Lung (tissue), 12 donors: Measurements from ENCODE around the gene ANKRD66. TPM values are rescaled to one million over a fixed set of nuclear protein-coding genes. Genes with fewer than 3 reads are reported as not detected.

Experiments
- ATAC-seq: fragments of 200-7000 bp; cut with Tn5 transposase; one replicate; pipeline ENCODE4 v1.9.1; 2020; ENCODE audit warnings: moderate number of reproducible peaks; ENCODE audit not compliant: insufficient read depth, low FRiP score
- DNase-seq, 3 donors: peaks; one replicate each; pipeline ENCODE4 v3.0.0-alpha.2; 2013 to 2017
- H3K27ac ChIP-seq, 2 donors: one replicate each; pipeline ENCODE4 v1.5.1; 2013; ENCODE audit warnings: mild to moderate bottlenecking in 2 of 2, moderate library complexity in 2 of 2, control low read depth in 1 of 2, inconsistent platforms in 1 of 2, low read depth in 1 of 2, low read length in 1 of 2
- H3K27me3 ChIP-seq, 3 donors: one replicate each; pipeline ENCODE4 v1.5.1; 2013; ENCODE audit warnings: low read length in 2 of 3; ENCODE audit not compliant: control insufficient read depth in 3 of 3, insufficient read depth in 3 of 3
- H3K36me3 ChIP-seq, 4 donors: one replicate each; pipeline ENCODE4 v1.5.1; 2013; ENCODE audit warnings: low read length in 4 of 4, mild to moderate bottlenecking in 1 of 4, moderate library complexity in 1 of 4; ENCODE audit not compliant: control insufficient read depth in 4 of 4, insufficient read depth in 4 of 4
- H3K4me1 ChIP-seq, 5 donors: one replicate each; pipeline ENCODE4 v1.5.1; 2013; ENCODE audit warnings: low read length in 5 of 5, mild to moderate bottlenecking in 2 of 5, moderate library complexity in 1 of 5; ENCODE audit not compliant: control insufficient read depth in 5 of 5, insufficient read depth in 5 of 5
- H3K4me3 ChIP-seq: one replicate; pipeline ENCODE4 v1.5.1; 2013; ENCODE audit warnings: mild to moderate bottlenecking, control low read depth, moderate library complexity
- H3K9ac ChIP-seq, 2 donors: one replicate each; pipeline ENCODE4 v1.5.1; 2013; ENCODE audit warnings: low read length in 2 of 2, control low read depth in 1 of 2; ENCODE audit not compliant: insufficient read depth in 1 of 2
- H3K9me3 ChIP-seq, 4 donors: one replicate each; pipeline ENCODE4 v1.5.1; 2013; ENCODE audit warnings: low read length in 3 of 4, mild to moderate bottlenecking in 1 of 4, moderate library complexity in 1 of 4; ENCODE audit not compliant: control insufficient read depth in 4 of 4, insufficient read depth in 3 of 4
- CTCF ChIP-seq: IDR thresholded peaks from 2 replicates; pipeline ENCODE4 v1.5.1; 2012; ENCODE audit warnings: mild to moderate bottlenecking; ENCODE audit errors: control extremely low read depth, extremely low read depth
- WGBS, 2 donors: extraction: QIAGEN DNeasy Blood & Tissue Kit; methylation state at CpG; one replicate each; pipeline ENCODE4 v1.1.7; 2013; 5-methylcytosine and 5-hydroxymethylcytosine counted together
- polyA plus RNA-seq, 2 donors: library from polyadenylated mRNA; stranded (reverse); fragments of 200-250 nt; gene quantifications; one replicate each; pipeline ENCODE4 v1.2.1, GENCODE V29; 2013
- total RNA-seq, 2 donors: library from RNA; depleted of rRNA in 1 of 2; stranded (reverse); fragments of >200 nt in 1 of 2; gene quantifications; one replicate each; pipeline ENCODE4 v1.2.1, GENCODE V29; 2014 to 2021
- donor health status: control.
- donor health status: control.
- donor health status: Bipolar disorder and iron deficiency.
- donor health status: healthy.
- donor health status: DM: yes; HTN: yes; CAD: no.

Gene ANKRD66
- total and polyA plus RNA-seq, 4 donors: 5.1 to 12.4 (median 8.4) TPM

- peaks cover 3 to 44% (median 16%) of the 10 kb centered on the region in 3 donors for H3K27me3 ChIP-seq
- H3K4me3 ChIP-seq: no peak overlapping the region
- peaks cover 0 to 11% (median 5%) of the 10 kb centered on the region in 5 donors for H3K4me1 ChIP-seq
- TF ChIP-seq CTCF: no peak
- H3K9me3 ChIP-seq: no peaks in the 10 kb centered on the region
- ATAC-seq (no peak), DNase-seq (no peak)
- no peak overlapping the region for H3K27ac ChIP-seq
- no peaks in the 10 kb centered on the region for H3K36me3 ChIP-seq
- H3K9ac ChIP-seq: no peak overlapping the region
These were observed 9.8 kb upstream of the ANKRD66 start for GRCh38 chr6:46736906-46737305.

- Histone ChIP-seq H3K27ac (no peak overlapping the region), H3K9me3 (no peaks in the 10 kb centered on the region), H3K4me3 (no peak overlapping the region), H3K27me3 (peaks cover 3 to 20% (median 3%) of the 10 kb centered on the region in 3 donors), H3K4me1 (no peaks in the 10 kb centered on the region), H3K36me3 (no peaks in the 10 kb centered on the region), H3K9ac (no peak overlapping the region)
- no peak for TF ChIP-seq CTCF
- 74 to 92% methylated on average over 2 of the region's 2 CpGs for WGBS, 2 donors
- DNase-seq (no peak), ATAC-seq (no peak)
These were observed 5.3 kb upstream of the ANKRD66 start for GRCh38 chr6:46741482-46741881.

- 94 to 97% methylated on average over 4 of the region's 4 CpGs for WGBS, 2 donors
- no peak for TF ChIP-seq CTCF
- H3K27ac ChIP-seq: no peak overlapping the region
- H3K9me3 ChIP-seq: no peaks in the 10 kb centered on the region
- no peaks in the 10 kb centered on the region for H3K36me3 ChIP-seq
- H3K9ac ChIP-seq: no peak overlapping the region
- DNase-seq (no peak), ATAC-seq (no peak)
- H3K4me1 ChIP-seq: no peaks in the 10 kb centered on the region
- H3K27me3 ChIP-seq: peaks cover 0 to 16% (median 3%) of the 10 kb centered on the region in 3 donors
- no peak overlapping the region for H3K4me3 ChIP-seq
These were observed 4.8 kb upstream of the ANKRD66 start for GRCh38 chr6:46741910-46742309.
